Measurements from ENCODE around the gene HOXC9. TPM values are rescaled to one million over a fixed set of nuclear protein-coding genes. Genes with fewer than 3 reads are reported as not detected.

The HOXC9 gene
- total RNA-seq, 1 experiment from 2014 or later = 0.76 TPM

GRCh38 chr12:54014377-54015017, 14.5 kb downstream of the HOXC9 start:
- no peak for DNase-seq (ENCODE audit: low spot score)

GRCh38 chr12:54015018-54015931, 15.3 kb downstream of the HOXC9 start:
- DNase-seq (ENCODE audit: low spot score) = no peak

GRCh38 chr12:54016051-54016450, 16.1 kb downstream of the HOXC9 start:
- DNase-seq (ENCODE audit: low spot score) = no peak

- peak; percentile 79 for DNase-seq (ENCODE audit: low spot score)
Observed at GRCh38 chr12:54016478-54016964, 16.6 kb downstream of the HOXC9 start.

- peak; percentile 77 for DNase-seq (ENCODE audit: low spot score)
Observed at GRCh38 chr12:54017027-54017788, 17.2 kb downstream of the HOXC9 start.

GRCh38 chr12:54017878-54018467, 18.0 kb downstream of the HOXC9 start:
- DNase-seq (ENCODE audit: low spot score) = peak; percentile 87

GRCh38 chr12:54018468-54018984, 18.6 kb downstream of the HOXC9 start:
- DNase-seq (ENCODE audit: low spot score) = no peak

GRCh38 chr12:54019091-54019811, 19.3 kb downstream of the HOXC9 start:
- DNase-seq (ENCODE audit: low spot score) = no peak

- DNase-seq (ENCODE audit: low spot score) = no peak
Observed at GRCh38 chr12:54019924-54020590, 20.1 kb downstream of the HOXC9 start.

- DNase-seq (ENCODE audit: low spot score) = no peak
Observed at GRCh38 chr12:54020591-54021405, 20.8 kb downstream of the HOXC9 start.

GRCh38 chr12:54021432-54022013, 21.6 kb downstream of the HOXC9 start:
- DNase-seq (ENCODE audit: low spot score) = peak; percentile 52

- DNase-seq (ENCODE audit: low spot score) = no peak
Observed at GRCh38 chr12:54022960-54023884, 23.3 kb downstream of the HOXC9 start.

- DNase-seq (ENCODE audit: low spot score) = no peak
Observed at GRCh38 chr12:54024127-54024526, 24.2 kb downstream of the HOXC9 start.

- no peak for DNase-seq (ENCODE audit: low spot score)
Observed at GRCh38 chr12:54024581-54025305, 24.8 kb downstream of the HOXC9 start.

GRCh38 chr12:54025499-54026405, 25.8 kb downstream of the HOXC9 start:
- no peak for DNase-seq (ENCODE audit: low spot score)
